NB4 (cell line): ENCODE results near the gene ATG12.

ENCODE experiments used
- POLR2A ChIP-seq: IDR thresholded peaks from 2 replicates; pipeline ENCODE4 v1.6.1; 2011; ENCODE audit warnings: mild to moderate bottlenecking; ENCODE audit not compliant: insufficient read length; ENCODE audit errors: extremely low read depth
- TF ChIP-seq, protein P1 (sequence below): IDR thresholded peaks from one replicate; pipeline ENCODE4 v1.5.1; 2012; ENCODE audit warnings: low read depth, low read length
- TF ChIP-seq, protein P2 (sequence below): IDR thresholded peaks from 2 replicates; pipeline ENCODE4 v1.6.1; 2011; ENCODE audit warnings: low read depth, low read length

DNA sequence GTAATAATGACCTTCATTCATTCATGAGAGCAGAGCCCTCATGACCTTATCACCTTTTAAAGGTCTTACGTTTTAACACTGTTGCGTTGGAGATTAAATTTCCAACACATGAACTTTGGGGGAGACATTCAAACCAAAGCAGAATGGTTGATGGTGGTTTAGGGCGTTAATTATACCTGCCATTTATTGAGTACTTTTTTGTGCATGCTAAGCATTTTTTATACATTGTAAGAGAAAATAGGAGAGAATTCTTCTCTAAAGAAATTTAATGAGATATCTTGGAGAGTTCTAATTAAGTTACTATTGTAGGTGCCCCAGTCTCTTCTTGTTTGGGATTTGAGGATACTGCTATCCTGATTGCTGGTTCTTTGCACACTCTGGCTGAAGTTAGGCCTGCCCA lies 12.8 kb upstream of the ATG12 start:
- TF ChIP-seq, protein P1, sequence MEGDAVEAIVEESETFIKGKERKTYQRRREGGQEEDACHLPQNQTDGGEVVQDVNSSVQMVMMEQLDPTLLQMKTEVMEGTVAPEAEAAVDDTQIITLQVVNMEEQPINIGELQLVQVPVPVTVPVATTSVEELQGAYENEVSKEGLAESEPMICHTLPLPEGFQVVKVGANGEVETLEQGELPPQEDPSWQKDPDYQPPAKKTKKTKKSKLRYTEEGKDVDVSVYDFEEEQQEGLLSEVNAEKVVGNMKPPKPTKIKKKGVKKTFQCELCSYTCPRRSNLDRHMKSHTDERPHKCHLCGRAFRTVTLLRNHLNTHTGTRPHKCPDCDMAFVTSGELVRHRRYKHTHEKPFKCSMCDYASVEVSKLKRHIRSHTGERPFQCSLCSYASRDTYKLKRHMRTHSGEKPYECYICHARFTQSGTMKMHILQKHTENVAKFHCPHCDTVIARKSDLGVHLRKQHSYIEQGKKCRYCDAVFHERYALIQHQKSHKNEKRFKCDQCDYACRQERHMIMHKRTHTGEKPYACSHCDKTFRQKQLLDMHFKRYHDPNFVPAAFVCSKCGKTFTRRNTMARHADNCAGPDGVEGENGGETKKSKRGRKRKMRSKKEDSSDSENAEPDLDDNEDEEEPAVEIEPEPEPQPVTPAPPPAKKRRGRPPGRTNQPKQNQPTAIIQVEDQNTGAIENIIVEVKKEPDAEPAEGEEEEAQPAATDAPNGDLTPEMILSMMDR: no peak
- TF ChIP-seq, protein P2, sequence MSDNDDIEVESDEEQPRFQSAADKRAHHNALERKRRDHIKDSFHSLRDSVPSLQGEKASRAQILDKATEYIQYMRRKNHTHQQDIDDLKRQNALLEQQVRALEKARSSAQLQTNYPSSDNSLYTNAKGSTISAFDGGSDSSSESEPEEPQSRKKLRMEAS: no peak
- no peak for TF ChIP-seq POLR2A
